ENCODE measurements around the gene LITAFD. TPM values are rescaled to one million over a fixed set of nuclear protein-coding genes. Genes with fewer than 3 reads are reported as not detected.

LITAFD gene
- total and polyA plus RNA-seq, 3 donors from 2014 or later, result 2.2 to 10.5 (median 3.8) TPM

GRCh38 chr16:8905168-8905762, 23.1 kb downstream of the LITAFD start:
- H3K27ac ChIP-seq, result no peak overlapping the region
- DNase-seq, result no peak
- no peaks in the 10 kb centered on the region for H3K4me1 ChIP-seq
- no peaks in the 10 kb centered on the region for H3K27me3 ChIP-seq
- WGBS, 2 donors, result 80 to 81% methylated on average over 13 of the region's 13 CpGs
- TF ChIP-seq CTCF (IDR thresholded peaks at IDR 0.05) (no peak), POLR2A (IDR thresholded peaks at IDR 0.05) (no peak)
- no peak overlapping the region for H3K4me3 ChIP-seq
- H3K9me3 ChIP-seq, result no peaks in the 10 kb centered on the region
- intact Hi-C loops (cut with DNase I; ENCODE audit: low total_unique reads), result no loop called here
- no peaks in the 10 kb centered on the region for H3K36me3 ChIP-seq (ENCODE audit: low read depth, missing control alignments)

GRCh38 chr16:8905795-8906591, 23.8 kb downstream of the LITAFD start:
- H3K4me3 ChIP-seq, result no peak overlapping the region
- H3K27me3 ChIP-seq, result no peaks in the 10 kb centered on the region
- no peaks in the 10 kb centered on the region for H3K36me3 ChIP-seq (ENCODE audit: low read depth, missing control alignments)
- no peaks in the 10 kb centered on the region for H3K4me1 ChIP-seq
- intact Hi-C loops (cut with DNase I; ENCODE audit: low total_unique reads), result no loop called here
- TF ChIP-seq CTCF (IDR thresholded peaks at IDR 0.05) (no peak), POLR2A (IDR thresholded peaks at IDR 0.05) (no peak)
- DNase-seq, result no peak
- no peaks in the 10 kb centered on the region for H3K9me3 ChIP-seq
- no peak overlapping the region for H3K27ac ChIP-seq
- WGBS, 2 donors, result 87 to 90% methylated on average over 13 to 14 of the region's 14 CpGs

- Histone ChIP-seq H3K9me3 (no peaks in the 10 kb centered on the region), H3K4me1 (no peaks in the 10 kb centered on the region), H3K27me3 (no peaks in the 10 kb centered on the region), H3K4me3 (no peak overlapping the region), H3K36me3 (ENCODE audit: low read depth, missing control alignments) (no peaks in the 10 kb centered on the region), H3K27ac (no peak overlapping the region)
- DNase-seq, result no peak
- intact Hi-C loops (cut with DNase I; ENCODE audit: low total_unique reads), result no loop called here
- no peak for TF ChIP-seq POLR2A (IDR thresholded peaks at IDR 0.05)
- no peak for TF ChIP-seq CTCF (IDR thresholded peaks at IDR 0.05)
- WGBS, 2 donors, result 79 to 83% methylated on average over 4 of the region's 4 CpGs
These were observed 24.9 kb downstream of the LITAFD start for GRCh38 chr16:8907096-8907495.

- intact Hi-C loops (cut with DNase I; ENCODE audit: low total_unique reads), result no loop called here
- no peaks in the 10 kb centered on the region for H3K27me3 ChIP-seq
- DNase-seq, result no peak
- 87 to 91% methylated on average over 6 to 8 of the region's 8 CpGs for WGBS, 2 donors
- no peak overlapping the region for H3K27ac ChIP-seq
- no peaks in the 10 kb centered on the region for H3K36me3 ChIP-seq (ENCODE audit: low read depth, missing control alignments)
- H3K9me3 ChIP-seq, result no peaks in the 10 kb centered on the region
- H3K4me3 ChIP-seq, result no peak overlapping the region
- H3K4me1 ChIP-seq, result no peaks in the 10 kb centered on the region
- TF ChIP-seq POLR2A (IDR thresholded peaks at IDR 0.05) (no peak), CTCF (IDR thresholded peaks at IDR 0.05) (no peak)
These were observed 26.8 kb downstream of the LITAFD start for GRCh38 chr16:8908810-8909468.

All from testis (tissue), 3 donors.